Upper lobe of left lung (tissue), 4 donors: ENCODE data around the gene SPDEF.

Experiments
- CTCF ChIP-seq, 6 experiments: fragments of 450-650 bp in 4 of 6; fragments of 200-600 bp in 2 of 6; sonication (generic) in 2 of 6; IDR thresholded peaks; one replicate each; pipeline ENCODE4 v1.5.1; 2016 to 2019; ENCODE audit warnings: antibody characterized with exemption in 6 of 6
- POLR2A ChIP-seq, 4 donors: fragments of 450-650 bp; IDR thresholded peaks; one replicate each; pipeline ENCODE4 v1.5.1; 2016 to 2017; ENCODE audit warnings: antibody characterized with exemption in 4 of 4, mild to moderate bottlenecking in 2 of 4

GRCh38 chr6:34493344-34493743 is 62.8 kb downstream of the SPDEF start:
- no peak for TF ChIP-seq CTCF (IDR thresholded peaks at IDR 0.05)
- no peak for TF ChIP-seq POLR2A (IDR thresholded peaks at IDR 0.05)
